DND-41 (cell line): Measurements from ENCODE around the gene MBNL2.

Experiments used
- CTCF ChIP-seq: IDR thresholded peaks from 2 replicates; pipeline ENCODE4 v1.5.1; 2012; ENCODE audit warnings: borderline replicate concordance, low read length, moderate library complexity, mild to moderate bottlenecking; ENCODE audit not compliant: poor library complexity, severe bottlenecking; ENCODE audit errors: extremely low read depth
- EZH2 ChIP-seq: IDR thresholded peaks from 3 replicates; pipeline ENCODE4 v1.6.1; 2012; ENCODE audit warnings: borderline replicate concordance, low read depth, mild to moderate bottlenecking, moderate library complexity, low read length, inconsistent platforms; ENCODE audit not compliant: severe bottlenecking

GRCh38 chr13:97379386-97379785 lies 157.3 kb downstream of the MBNL2 start:
- TF ChIP-seq CTCF (no peak), EZH2 (no peak)
